GM21529 (cell line): Measurements from ENCODE around the gene ZNF576.
"Not testable (repeated sequence)": the region's sequence is repeated elsewhere in the genome, so short reads cannot be mapped to it uniquely, and the experiment has no call there.

ENCODE experiments used
- ATAC-seq: cut with Tn5 transposase; IDR thresholded peaks from one replicate; pipeline ENCODE4 v1.9.1; 2021; ENCODE audit not compliant: unreplicated experiment

ZNF576 gene, protein sequence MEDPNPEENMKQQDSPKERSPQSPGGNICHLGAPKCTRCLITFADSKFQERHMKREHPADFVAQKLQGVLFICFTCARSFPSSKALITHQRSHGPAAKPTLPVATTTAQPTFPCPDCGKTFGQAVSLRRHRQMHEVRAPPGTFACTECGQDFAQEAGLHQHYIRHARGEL

DNA sequence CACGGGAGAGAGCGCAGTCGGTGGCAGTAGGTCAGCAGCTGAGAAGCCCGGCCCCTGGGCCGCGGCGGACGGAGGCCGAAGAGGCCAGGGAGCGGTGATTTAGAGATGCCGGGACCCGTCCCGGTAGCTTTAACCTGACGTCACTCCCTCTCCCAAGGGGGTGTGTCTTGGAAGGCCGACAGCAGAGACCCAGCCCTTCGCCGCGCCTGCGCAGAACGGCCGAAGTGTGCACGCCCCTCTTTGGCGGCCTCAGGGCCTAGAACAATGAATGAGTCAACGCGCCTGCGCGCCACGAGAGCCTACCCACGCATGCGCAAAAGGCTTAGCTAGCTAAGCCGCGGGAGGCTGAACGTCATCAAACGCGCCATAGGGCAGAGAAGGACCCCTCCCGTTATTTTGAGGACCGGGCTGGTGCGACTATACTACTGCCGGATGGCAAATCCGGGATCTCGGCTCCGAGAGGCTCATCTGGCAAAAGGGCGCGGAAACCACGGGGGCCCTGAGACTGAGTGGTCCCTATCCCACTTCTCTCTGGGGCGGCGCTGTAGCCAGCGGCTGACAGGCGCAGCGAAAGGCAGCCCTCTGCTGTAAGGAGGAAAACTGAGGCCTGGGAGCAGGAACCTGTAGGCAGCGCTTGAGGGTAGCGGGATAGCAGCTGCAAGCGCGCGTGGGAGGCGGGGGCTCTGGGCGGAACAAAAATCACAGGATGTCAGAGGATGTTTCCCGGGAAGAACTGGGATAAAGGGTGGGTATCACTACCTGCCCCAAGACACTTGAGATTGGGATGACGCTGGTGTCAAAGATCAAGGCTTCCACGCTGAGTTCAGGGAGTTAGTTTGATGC, at the start of gene ZNF576, which contains the start of gene IRGQ:
TSS of gene ZNF576 (plus strand) at position 597 of the 843 bp plus-strand sequence. CDS start 514 bp downstream, outside the sequence.
TSS of gene IRGQ (minus strand) at position 136 of the 843 bp plus-strand sequence. CDS start 796 bp downstream, outside the sequence.
- ATAC-seq: peak; percentile 73

DNA sequence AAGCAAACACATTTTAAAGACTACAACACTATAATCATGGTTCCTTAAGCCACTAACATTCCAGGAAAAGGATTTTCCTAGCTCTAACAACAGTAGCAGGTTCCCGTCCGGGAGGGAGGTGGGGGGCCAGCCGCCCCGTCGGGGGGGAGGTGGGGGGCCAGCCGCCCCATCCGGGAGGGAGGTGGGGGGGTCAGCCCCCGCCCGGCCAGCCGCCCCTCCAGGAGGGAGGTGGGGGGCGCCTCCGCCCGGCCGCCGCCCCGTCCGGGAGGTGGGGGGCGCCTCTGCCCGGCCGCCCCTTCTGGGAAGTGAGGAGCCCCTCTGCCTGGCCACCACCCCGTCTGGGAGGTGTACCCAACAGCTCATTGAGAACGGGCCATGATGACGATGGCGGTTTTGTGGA, 48.5 kb upstream of the ZNF576 start:
- not testable (repeated sequence) for ATAC-seq

DNA sequence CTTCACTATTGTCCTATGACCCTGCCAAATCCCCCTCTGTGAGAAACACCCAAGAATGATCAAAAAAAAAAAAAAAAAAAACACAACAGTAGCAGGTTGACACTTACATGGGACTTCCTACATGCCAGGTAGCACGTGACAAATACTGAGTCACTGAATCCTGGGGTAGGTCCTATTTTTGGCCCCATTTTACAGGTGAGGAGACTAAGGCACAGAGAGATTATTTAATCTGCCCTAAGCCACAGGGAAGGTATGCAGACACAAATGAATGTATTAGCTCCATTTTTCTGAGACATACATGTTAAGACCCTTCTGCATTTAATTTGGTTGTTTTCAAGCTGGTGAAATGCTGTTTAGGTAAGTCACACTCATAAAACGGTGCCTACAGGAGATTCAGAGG, 47.7 kb upstream of the ZNF576 start:
- ATAC-seq: no peak

DNA sequence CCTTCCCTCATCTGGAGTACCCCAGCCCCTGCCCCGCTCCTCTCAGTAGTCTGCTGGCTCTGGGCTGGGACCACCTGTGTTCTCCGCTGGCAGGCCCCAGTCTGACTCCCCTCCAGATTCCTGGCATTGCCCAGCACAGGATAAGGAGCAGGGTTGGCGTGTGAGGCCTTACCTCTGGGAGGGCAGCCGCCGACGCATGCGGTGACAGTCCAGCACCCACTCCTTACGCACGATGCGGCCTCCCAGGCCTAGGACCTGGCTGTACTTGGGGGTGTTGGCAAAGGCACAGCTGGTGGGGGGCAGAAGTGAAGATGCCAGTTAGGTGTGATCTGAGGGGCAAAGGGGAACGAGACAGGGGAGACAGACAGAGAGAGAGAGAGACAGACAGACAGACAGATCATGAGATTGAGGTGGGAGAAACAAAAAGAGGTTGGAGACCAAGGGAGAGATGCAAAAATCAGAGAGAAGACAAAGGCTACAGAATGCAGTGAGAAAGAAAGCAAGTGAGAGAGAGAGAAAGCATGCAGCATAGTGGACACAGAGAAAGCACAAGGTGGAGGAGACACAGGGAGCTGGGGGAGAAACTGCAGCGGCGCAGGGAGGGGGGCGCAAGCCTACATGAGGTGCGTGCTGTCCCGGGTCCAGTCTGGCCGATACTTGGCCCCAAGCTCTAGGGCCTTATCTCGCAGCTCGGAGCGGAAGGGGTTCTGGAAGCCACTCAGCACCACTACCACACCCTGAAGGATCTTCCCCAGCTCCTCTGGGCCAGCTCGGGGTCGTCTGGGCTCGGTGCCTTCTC, 44.8 kb upstream of the ZNF576 start:
- ATAC-seq: no peak

GRCh38 chr19:43552198-43552450, 44.3 kb upstream of the ZNF576 start:
- no peak for ATAC-seq

DNA sequence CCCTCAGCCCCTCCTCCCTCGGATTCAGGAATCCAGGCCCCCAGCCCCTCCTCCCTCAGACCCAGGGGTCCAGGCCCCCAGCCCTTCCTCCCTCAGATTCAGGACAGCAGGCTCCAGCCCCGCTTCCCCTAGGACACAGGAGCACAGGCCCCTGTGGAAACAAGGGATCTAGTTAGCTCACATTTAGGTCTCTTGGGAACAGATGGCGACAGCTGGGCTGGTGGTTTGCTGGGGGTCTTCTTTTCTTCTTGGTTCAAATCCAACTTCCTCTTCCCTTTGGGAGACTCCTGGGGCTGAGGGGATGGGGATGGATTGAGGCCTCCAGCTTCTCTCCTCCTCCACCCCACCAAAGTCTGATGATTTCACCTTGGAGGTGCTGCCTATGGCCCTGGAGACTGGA, 43.8 kb upstream of the ZNF576 start:
- no peak for ATAC-seq

- no peak for ATAC-seq
Measured at GRCh38 chr19:43553656-43554055, 42.7 kb upstream of the ZNF576 start.

GRCh38 chr19:43554317-43554895, 42.0 kb upstream of the ZNF576 start:
- ATAC-seq: no peak

DNA sequence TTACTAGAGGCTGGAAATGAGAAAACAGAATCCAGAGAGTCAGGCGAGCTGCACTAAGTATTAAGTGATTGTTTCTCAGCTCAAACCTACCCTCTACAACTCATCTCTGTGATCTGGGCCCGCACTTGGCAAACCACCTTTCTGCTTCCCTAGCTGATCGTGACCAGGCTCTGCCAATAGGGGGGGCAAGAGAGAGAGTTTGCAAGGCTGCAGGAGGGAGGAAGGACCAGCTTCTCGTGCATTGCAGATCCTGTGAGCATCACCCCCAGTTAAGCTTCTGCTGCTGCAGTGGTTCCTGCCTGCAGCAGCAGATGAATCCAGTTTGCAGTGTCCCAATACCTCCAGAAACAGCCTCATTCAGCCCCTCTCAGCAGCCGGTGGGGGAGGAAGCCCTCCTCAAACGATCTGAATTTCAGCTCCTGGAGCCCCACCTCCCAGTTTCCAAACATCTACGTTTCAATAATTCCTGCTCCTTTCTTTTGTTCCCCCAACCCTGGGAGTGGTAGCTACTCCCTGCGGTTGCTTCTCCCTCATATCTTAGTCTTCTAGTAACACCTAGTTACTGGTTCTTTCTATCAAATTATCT, 41.1 kb upstream of the ZNF576 start:
- ATAC-seq: no peak

- ATAC-seq: no peak
Measured at GRCh38 chr19:43560687-43561086, 35.7 kb upstream of the ZNF576 start.

DNA sequence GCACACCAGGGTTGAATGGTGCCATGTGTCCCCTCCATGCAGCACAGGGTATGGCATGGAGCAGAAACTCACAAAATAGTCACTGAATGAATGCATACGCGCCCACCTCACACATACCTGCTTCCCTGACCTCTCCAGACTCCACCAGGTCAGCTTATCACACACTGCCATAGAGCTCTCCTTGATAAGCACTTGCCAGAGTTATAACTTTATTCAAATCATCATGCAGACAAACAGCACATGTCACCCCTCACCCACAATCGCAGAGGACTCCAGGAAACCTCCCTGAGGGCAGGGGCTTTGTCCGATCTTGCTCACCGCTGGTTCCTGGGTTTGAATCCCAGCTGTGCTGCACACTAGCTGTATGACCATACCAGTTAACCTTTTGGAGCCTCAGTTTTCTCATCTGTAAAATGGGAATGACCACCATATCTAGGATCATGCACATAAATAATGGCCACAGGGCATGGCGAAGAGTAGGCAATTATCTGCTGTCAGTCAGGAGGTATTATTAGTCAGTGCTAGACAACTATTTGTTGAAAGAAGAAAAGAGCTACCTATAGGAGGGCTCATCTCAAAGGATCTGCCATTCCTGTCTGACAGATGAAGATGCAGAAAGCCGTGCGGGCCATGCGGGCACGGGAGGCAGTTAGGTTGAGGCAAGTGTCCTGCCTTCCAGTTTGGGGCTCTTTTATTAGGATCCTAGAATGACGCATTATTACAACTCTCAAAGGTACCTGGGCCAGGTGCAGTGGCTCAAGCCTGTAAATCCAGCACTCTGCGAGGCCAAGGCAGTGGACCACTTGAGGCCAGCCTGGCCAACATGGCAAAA, 35.0 kb upstream of the ZNF576 start:
- ATAC-seq: no peak

- no peak for ATAC-seq
Measured at GRCh38 chr19:43562226-43562697, 34.1 kb upstream of the ZNF576 start.

DNA sequence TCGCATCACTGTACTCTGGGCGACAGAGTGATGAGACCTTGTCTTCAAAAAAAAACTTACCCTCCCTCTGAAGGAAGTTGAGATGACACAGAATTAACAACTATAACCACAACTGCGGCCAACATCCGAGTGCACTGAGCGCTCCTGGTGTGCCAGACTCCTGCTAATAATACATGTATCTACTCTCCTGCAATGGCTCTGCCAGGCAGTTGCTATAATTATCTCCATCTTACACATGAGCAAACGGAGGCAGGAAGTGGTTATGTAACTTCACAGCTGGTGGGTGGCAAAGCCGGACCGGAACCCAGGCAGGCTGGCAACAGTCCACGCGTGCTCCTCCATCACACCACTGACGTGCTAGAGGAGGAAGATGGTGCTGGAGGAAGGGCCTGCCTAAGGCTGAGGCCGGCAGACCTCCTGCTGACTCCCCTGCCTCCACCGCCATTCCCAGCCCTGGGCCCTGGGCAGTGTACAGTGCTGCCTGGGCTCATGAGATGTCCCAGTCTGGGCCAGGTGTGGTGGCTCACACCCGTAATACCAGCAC, 33.6 kb upstream of the ZNF576 start:
- ATAC-seq: peak; percentile 58

GRCh38 chr19:43563816-43564457, 32.5 kb upstream of the ZNF576 start:
- no peak for ATAC-seq

GRCh38 chr19:43564800-43565199, 31.6 kb upstream of the ZNF576 start:
- ATAC-seq: no peak

DNA sequence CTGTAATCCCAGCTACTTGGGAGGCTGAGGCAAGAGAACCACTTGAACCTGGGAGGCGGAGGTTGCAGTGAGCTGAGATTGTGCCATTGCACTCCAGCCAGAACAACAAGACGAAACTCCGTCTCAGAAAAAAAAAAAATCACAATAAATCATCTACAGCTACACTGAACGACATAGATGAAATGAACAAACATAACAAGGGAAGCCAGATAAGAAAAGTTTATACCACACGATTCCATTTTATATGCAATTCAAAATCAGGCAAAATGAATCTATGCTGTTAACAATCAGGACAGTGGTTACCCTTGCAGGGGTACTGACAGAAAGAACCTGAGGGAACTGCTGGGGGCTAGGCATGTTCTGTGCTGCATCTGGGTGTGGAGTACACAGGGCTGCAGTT, 26.7 kb upstream of the ZNF576 start:
- ATAC-seq: no peak

DNA sequence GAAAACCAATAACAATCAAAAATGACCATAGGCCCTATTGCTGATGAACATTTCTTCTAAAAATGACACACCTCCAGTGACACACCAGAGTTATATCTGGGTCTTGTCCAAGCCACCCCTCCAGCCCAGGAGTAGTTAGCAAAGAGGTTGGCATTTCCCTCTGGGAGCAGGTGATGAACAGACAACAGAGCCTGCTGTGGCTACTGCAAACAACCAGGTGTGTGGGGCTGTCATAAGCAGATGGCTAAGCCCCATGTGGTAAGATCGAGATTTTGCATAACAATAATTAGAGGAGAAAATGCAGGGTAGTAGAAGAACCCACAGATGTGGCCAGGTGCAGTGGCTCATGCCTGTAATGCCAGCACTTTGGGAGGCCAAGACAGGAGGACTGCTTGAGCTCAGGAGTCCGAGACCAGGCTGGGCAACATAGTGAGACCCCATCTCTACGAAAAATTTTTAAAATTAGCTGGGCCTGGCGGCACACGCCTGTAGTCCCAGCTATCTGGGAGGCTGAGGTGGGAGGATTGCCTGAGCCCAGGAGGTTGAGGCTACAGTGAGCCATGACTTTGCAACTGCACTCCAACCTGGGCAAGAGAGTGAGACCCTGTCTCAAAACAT, 26.1 kb upstream of the ZNF576 start:
- no peak for ATAC-seq

DNA sequence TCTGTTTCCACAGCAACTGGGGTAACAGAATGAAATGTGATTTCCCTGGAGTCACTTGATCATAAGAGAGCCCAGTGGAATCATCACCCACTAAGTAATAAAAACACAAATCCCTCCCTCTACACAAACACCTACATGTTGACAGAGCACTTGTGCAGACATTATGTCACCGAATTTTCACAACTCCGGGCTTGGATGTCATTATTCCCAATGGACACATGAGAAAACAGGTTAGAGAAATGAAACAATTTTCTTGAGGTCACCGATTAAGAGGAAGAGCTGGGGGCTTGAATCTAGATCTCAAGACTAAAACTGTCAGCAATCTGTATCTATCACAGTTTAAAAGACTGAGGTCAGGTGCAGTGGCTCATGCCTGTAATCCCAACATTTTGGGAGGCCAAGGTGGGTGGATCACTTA, 24.2 kb upstream of the ZNF576 start:
- ATAC-seq: no peak
